NCI-H2196 treated with DMSO at 0.1 percent for 48 hours (cell line): ENCODE data around the gene PSMC3.

Experiments used
- DNase-seq: peaks from one replicate; lab custom pipeline; 2025; ENCODE audit not compliant: unreplicated experiment; lab: John Stamatoyannopoulos, UW

PSMC3 gene

GRCh38 chr11:47443028-47443700, 16.9 kb upstream of the PSMC3 start:
- peak; percentile 66 for DNase-seq

GRCh38 chr11:47442514-47442913, 16.3 kb upstream of the PSMC3 start:
- no peak for DNase-seq

- DNase-seq = no peak
Measured at GRCh38 chr11:47441421-47441820, 15.2 kb upstream of the PSMC3 start.

- no peak for DNase-seq
Measured at GRCh38 chr11:47440054-47440476, 13.8 kb upstream of the PSMC3 start.

- DNase-seq = no peak
Measured at GRCh38 chr11:47438721-47439120, 12.5 kb upstream of the PSMC3 start.

GRCh38 chr11:47437746-47438418, 11.6 kb upstream of the PSMC3 start:
- DNase-seq = no peak

- no peak for DNase-seq
Measured at GRCh38 chr11:47437218-47437745, 11.0 kb upstream of the PSMC3 start.

GRCh38 chr11:47436726-47437125, 10.5 kb upstream of the PSMC3 start:
- DNase-seq = no peak

- no peak for DNase-seq
Measured at GRCh38 chr11:47435687-47436086, 9.4 kb upstream of the PSMC3 start.

- no peak for DNase-seq
Measured at GRCh38 chr11:47434011-47434786, 8.0 kb upstream of the PSMC3 start.

- no peak for DNase-seq
Measured at GRCh38 chr11:47433157-47433556, 6.9 kb upstream of the PSMC3 start.

GRCh38 chr11:47431356-47432083, 5.3 kb upstream of the PSMC3 start:
- DNase-seq = no peak

- no peak for DNase-seq
Measured at GRCh38 chr11:47430524-47430923, 4.3 kb upstream of the PSMC3 start.

- DNase-seq = no peak
Measured at GRCh38 chr11:47425611-47426010, 628 bp downstream of the PSMC3 start.

GRCh38 chr11:47418454-47419259, 7.6 kb downstream of the PSMC3 start:
- DNase-seq = no peak

- DNase-seq = no peak
Measured at GRCh38 chr11:47417712-47418111, 8.5 kb downstream of the PSMC3 start.

- peak; percentile 71 for DNase-seq
Measured at GRCh38 chr11:47415949-47416472, 10.2 kb downstream of the PSMC3 start.

GRCh38 chr11:47415091-47415854, 11.0 kb downstream of the PSMC3 start:
- no peak for DNase-seq

- no peak for DNase-seq
Measured at GRCh38 chr11:47414685-47415070, 11.6 kb downstream of the PSMC3 start.
